ENCODE measurements around the gene CDC37L1.
A peak's percentile ranks its signal among the peaks of the same experiment; 100 is the strongest.

Gene CDC37L1

GRCh38 chr9:4669890-4670289 is 9.5 kb upstream of the CDC37L1 start:
- no peak for DNase-seq

DNA sequence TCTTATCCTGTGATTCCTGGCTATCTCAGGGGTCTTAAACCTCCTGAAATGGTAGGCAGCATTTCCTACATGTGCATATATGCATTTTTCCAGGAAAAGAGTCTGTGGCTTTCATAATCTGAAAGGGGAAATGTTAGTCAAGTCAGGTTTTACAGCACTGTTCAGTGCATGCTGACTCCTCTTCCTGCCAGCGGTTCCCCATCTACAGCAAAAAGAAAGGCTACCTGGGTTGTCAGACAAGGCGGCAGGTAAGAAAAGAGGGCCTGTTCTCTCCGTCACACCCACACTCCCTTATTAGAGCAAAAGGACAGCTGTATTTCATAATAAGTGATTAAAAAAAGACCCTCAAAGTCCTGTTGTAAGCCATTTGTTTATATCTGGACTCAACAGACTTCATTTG is 8.8 kb upstream of the CDC37L1 start:
- no peak for DNase-seq

DNA sequence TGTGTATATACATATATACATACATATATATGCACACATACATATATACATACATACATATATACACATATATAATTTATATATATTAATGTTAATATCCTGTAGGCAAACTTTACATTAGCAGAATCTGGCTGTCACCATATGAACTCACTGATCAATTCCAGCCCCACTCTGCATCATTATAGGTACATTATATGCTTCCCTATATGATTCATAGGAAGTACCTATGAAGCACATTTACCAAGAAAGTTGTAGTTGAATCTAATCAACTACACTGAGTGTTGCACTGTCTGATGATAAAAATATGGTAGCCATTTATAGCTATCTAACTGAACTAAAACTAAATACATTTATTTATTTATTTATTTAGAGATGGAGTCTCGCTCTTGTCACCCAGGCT is 7.6 kb upstream of the CDC37L1 start:
- no peak for DNase-seq

- no peak for DNase-seq
Observed at GRCh38 chr9:4674783-4675182, 4.6 kb upstream of the CDC37L1 start.

- no peak for DNase-seq
Observed at GRCh38 chr9:4677392-4677791, 2.0 kb upstream of the CDC37L1 start.

DNA sequence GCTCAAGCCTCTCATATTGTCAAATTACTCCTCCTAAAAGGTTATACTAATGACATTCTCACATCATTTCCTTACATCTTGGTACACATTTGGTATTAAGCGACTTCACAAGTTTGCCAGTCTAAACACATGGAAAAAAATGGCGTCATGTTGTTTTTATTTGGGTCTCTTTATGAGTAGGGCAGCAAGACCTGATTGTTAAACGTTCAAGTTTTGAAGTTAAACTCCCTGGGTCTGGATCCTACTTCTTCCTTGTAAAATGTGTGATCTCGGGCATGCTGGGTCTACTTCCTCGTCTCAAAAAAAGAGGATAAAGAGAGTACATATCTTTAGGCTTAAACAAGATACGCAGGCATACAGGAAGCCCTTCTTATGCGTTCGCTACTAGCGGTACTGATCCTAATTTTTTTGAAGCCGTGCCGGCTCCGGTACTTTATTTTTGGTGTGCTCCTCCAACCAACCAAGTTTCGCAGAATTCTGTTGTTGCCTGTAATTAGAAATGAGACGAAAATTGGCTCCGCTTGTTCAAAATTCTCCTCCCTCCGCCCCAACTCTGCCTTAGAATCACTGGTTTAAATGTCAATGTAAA is 596 bp upstream of the CDC37L1 start:
- peak; percentile 41 for DNase-seq

GRCh38 chr9:4680173-4680525 is 780 bp downstream of the CDC37L1 start:
- DNase-seq, result no peak

- DNase-seq, result no peak
Observed at GRCh38 chr9:4680750-4681149, 1.4 kb downstream of the CDC37L1 start.

GRCh38 chr9:4684820-4685219 is 5.5 kb downstream of the CDC37L1 start:
- no peak for DNase-seq

DNA sequence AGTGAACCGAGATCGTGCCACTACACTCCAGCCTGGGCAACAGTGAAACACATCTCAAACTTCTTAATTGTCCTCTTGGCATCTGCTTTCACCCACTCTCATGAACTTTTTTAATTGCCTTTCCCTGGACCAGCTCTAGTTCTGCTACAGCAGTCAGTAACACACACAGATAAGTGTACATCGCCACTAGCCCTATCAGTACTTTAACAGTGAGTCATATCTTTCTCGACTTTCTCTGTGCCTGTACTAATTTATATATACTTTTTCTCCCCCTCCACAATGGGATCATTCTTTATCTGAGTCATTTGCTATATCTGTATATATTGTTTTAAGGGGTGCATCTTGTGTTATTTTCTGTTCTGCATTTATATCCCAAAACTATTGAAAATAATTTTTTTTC is 6.7 kb downstream of the CDC37L1 start:
- no peak for DNase-seq

DNA sequence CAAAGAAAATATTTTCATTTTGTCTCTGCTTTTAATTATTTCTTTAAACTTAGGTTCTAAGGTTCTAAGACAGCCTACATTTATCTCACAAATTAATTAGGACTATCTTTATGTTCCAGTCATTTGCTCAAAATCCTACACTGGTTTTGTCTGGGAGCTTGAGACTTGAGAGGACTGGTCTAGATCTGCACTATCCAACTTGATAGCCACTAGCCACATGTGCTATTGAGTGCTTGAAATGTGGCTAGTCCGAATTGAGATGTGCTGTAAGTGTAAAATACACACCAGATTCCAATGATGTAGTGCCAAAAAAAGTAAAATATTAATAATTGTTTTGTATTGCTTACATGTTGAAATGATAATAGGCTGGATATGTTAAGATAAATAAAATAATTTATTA is 7.2 kb downstream of the CDC37L1 start:
- DNase-seq, result no peak

- no peak for DNase-seq
Observed at GRCh38 chr9:4689021-4689420, 9.7 kb downstream of the CDC37L1 start.

- DNase-seq, result peak; percentile 57
Observed at GRCh38 chr9:4689687-4690104, 10.3 kb downstream of the CDC37L1 start.

DNA sequence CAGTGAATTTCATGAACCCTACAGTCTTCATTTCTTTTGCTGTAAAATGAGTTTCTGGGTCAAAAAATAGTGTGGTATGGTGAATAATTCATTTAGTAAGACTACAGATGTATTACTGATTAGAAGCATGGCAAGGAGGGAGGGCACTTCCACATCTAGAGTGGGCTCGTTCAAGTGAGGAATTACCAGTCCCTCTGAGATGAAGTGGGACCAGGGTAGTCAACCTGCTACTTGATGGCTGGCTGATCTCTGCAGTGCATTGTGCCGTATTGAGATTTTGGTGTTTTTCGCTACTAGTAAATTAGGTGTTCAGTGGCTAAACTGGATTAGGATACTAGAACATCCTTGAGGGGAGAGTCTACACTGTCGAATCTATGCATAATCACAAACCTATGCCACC is 10.8 kb downstream of the CDC37L1 start:
- DNase-seq, result no peak

GRCh38 chr9:4691795-4692194 is 12.4 kb downstream of the CDC37L1 start:
- DNase-seq, result peak; percentile 33

GRCh38 chr9:4700091-4700490 is 20.7 kb downstream of the CDC37L1 start:
- no peak for DNase-seq

GRCh38 chr9:4700932-4701331 is 21.6 kb downstream of the CDC37L1 start:
- no peak for DNase-seq

- no peak for DNase-seq
Observed at GRCh38 chr9:4701526-4701925, 22.2 kb downstream of the CDC37L1 start.

DNA sequence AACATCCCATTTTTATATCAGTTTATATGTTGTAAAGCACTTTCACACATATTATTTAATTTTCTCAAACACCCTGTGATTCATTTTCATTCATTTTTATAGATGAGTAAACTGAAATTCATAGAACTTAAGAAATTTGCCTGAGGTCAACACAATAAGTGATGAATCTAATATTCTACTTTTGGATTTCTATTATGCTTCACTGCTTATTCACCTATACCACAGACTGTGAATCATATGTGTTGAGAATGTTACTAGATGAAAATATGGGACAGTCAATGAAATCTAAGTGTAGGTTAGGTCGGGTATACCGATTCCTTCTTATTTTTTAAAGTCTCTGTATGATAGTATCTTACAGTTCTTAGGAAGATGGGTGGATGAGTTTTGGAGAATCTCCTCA is 24.8 kb downstream of the CDC37L1 start:
- DNase-seq, result no peak

- DNase-seq, result no peak
Observed at GRCh38 chr9:4706021-4706420, 26.7 kb downstream of the CDC37L1 start.

DNA sequence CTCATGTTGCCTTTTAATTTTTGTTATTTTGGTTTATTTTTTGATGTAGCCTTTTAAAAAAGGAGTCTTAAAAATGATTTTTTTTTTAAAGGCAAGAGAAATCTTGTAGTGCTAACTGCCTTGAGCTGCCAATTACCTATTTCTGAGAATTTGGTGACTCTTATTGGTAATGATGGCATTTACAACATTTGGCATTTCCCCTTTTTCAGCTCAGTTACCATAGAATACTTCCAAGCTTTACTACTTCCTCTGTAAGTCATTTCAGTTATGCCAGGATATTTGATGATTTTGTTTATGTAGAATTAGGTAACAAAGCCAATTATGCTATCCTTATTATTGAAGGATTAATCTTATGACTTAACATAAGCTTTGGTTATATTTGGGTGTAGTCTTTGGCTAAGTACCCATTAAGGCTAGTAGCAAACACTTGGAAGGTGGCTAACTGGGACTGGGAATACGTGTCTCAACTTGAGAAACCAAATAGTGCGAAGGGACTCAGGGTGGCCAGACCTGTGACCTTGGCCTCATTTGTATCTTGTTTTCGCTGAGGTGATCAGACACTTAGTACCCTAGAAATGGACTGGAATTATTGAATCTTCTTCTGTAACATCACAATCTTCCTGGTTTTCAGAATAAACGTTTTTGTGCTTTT is 27.7 kb downstream of the CDC37L1 start:
- DNase-seq, result no peak

DNA sequence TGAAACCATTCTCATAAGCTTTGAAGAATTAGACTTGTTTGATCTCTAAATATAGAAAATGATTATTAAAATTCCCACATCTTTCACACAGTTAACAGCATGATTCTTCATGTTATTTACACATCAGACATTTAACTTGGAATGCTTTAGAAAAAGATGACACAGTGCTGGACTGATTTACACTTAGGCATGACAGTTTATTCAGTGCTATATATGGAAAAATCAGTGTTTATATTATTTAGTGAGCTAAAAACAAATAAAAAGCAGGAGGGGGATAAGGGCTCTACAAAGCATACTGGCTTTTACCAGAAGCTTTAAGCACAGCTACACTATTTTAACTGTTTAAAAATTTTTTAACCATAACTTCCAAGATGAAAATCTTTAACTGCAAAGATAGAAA is 30.0 kb downstream of the CDC37L1 start:
- DNase-seq, result no peak

DNA sequence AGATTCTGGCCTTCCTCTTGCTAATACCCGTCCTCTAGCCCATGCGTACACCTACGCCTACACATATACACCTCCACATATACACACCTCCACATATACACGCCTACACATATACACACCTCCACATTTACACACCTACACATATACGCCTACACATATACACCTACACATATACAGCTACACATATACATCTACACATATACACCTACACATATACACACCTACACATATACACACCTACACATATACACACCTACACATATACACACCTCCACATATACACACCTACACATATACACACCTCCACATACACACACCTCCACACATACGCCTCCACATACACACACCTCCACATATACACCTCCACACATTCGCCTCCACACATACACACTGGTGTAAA is 34.5 kb downstream of the CDC37L1 start:
- DNase-seq, result no peak

DNA sequence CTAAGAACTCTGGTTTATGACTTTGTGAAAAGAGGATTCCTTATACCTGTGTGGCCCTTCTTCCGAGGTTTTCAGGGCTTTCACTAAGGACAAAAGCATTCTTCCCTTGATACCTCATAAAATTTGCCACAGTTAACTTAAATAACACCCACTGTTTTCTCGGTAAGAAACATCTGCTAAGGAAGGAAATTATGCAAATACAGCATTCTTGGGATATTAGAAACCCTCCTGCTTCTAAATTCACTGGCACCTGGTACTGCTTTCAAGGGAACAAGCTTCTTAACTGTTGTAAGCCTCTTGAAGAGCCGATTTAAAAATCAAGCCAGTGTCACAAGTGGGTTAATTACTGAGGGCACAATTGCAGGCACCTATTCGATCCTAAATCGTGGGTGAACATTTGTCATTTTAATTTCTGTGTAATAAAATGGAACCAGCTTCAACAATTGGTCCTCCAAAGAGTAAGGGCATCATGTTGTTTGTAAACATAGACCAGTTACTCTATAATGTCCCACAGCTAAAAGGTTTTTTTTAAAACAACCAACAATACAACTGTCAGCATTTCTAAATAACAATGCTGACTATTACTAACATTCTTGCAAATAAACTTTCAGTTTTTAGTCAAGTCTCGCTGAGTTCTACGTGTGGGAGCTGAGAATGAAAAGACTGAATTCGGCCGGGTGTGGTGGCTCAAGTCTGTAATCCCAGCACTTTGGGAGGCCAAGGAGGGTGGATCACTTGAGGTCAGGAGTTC is 35.1 kb downstream of the CDC37L1 start:
- DNase-seq, result no peak

- no peak for DNase-seq
Observed at GRCh38 chr9:4716163-4716562, 36.8 kb downstream of the CDC37L1 start.

All from activated CD4-positive, alpha-beta T cell treated with anti-CD3 and anti-CD28 coated beads, Interleukin-2, amount 50 U/mL, for 16 hours (primary cell).